Transverse colon (tissue), 4 donors: Measurements from ENCODE around the gene ESYT2. TPM values are rescaled to one million over a fixed set of nuclear protein-coding genes. Genes with fewer than 3 reads are reported as not detected.
"Not testable (repeated sequence)": the region's sequence is repeated elsewhere in the genome, so short reads cannot be mapped to it uniquely, and the experiment has no call there.

Experiments
- DNase-seq: peaks from one replicate; pipeline ENCODE4 v3.0.0-alpha.2; 2019
- H3K27ac ChIP-seq, 4 donors: fragments of 200-600 bp; sonication (generic); 2 replicates each; pipeline ENCODE4 v1.5.1; 2016 to 2018; ENCODE audit warnings: inconsistent platforms in 4 of 4
- H3K27me3 ChIP-seq: fragments of 200-600 bp; sonication (generic); 2 replicates; pipeline ENCODE4 v1.5.1; 2017; ENCODE audit warnings: inconsistent platforms
- H3K36me3 ChIP-seq, 4 donors: fragments of 200-600 bp; sonication (generic); 2 replicates each; pipeline ENCODE4 v1.5.1; 2017 to 2019; ENCODE audit warnings: inconsistent platforms in 4 of 4
- H3K4me1 ChIP-seq, 4 donors: fragments of 200-600 bp; sonication (generic); 2 replicates each; pipeline ENCODE4 v1.5.1; 2017 to 2020; ENCODE audit warnings: inconsistent platforms in 4 of 4
- H3K4me3 ChIP-seq, 4 donors: fragments of 200-600 bp; sonication (generic); 1 replicate in 1 of 4; 2 replicates in 3 of 4; pipeline versions ENCODE4 v1.5.1 to v1.6.1; 2017 to 2019; ENCODE audit warnings: inconsistent platforms in 4 of 4
- H3K9me3 ChIP-seq, 2 donors: fragments of 200-600 bp; sonication (generic); 2 replicates each; pipeline ENCODE4 v1.5.1; 2017 to 2019; ENCODE audit warnings: inconsistent platforms in 2 of 2
- CTCF ChIP-seq, 5 experiments: fragments of 200-600 bp in 3 of 5; fragments of 450-650 bp in 2 of 5; sonication (generic) in 3 of 5; IDR thresholded peaks; 1 replicate in 2 of 5; 2 replicates in 3 of 5; pipeline ENCODE4 v1.5.1; 2016 to 2017; ENCODE audit warnings: antibody characterized with exemption in 5 of 5, inconsistent platforms in 3 of 5, mild to moderate bottlenecking in 2 of 5, moderate library complexity in 1 of 5
- EP300 ChIP-seq: sonication (generic); formaldehyde crosslinking; IDR thresholded peaks from one replicate; pipeline ENCODE4 v1.6.1; 2017; ENCODE audit warnings: antibody characterized with exemption, low read depth
- POLR2A ChIP-seq: fragments of 450-650 bp; IDR thresholded peaks from one replicate; pipeline ENCODE4 v1.6.1; 2016; ENCODE audit warnings: antibody characterized with exemption, mild to moderate bottlenecking, moderate library complexity
- POLR2AphosphoS5 ChIP-seq, 3 donors: sonication (generic); formaldehyde crosslinking; IDR thresholded peaks; one replicate each; pipeline ENCODE4 v1.6.1; 2016; ENCODE audit warnings: antibody characterized with exemption in 3 of 3
- WGBS, 2 donors: methylation state at CpG; one replicate each; pipeline ENCODE4 v1.1.5; 2018; ENCODE audit warnings: low coverage in 1 of 2; 5-methylcytosine and 5-hydroxymethylcytosine counted together
- in situ Hi-C, 4 donors: fragments of 200-750 bp; cut with MboI; loops; one replicate each; pipeline versions ENCODE4 v1.15.0 to v1.15.1; 2017; ENCODE audit warnings: low sequenced_read_pairs in 3 of 4, low pct_ligation_motif_present in 1 of 4, low pct_unique_long_range_greater_than_20kb in 1 of 4
- intact Hi-C: fragments of 100-400 bp; cut with DNase I; formaldehyde crosslinking; loops from one replicate; pipeline ENCODE4 v1.15.1; 2023; ENCODE audit warnings: low total_unique reads
- total RNA-seq, 4 donors: library from RNA; depleted of rRNA; stranded (reverse); fragments of >200 nt; gene quantifications; one replicate each; pipeline ENCODE4 v1.1.0, GENCODE V29; 2016

ESYT2 gene
- total RNA-seq, 4 donors from 2014 or later = 78.6 to 113 (median 87.3) TPM

- DNase-seq = no peak
- H3K4me3 ChIP-seq = peak overlapping the region in 1 of 4 donors; percentile 2
- in situ Hi-C loops = no loop called here
- no peaks in the 10 kb centered on the region for H3K9me3 ChIP-seq
- no peaks in the 10 kb centered on the region for H3K36me3 ChIP-seq
- H3K27me3 ChIP-seq = no peaks in the 10 kb centered on the region
- WGBS, 2 donors = 74 to 80% methylated on average over 1 of the region's 1 CpG
- H3K4me1 ChIP-seq = peaks cover 8 to 19% (median 13%) of the 10 kb centered on the region in 4 donors
- TF ChIP-seq POLR2A = no peak
- intact Hi-C loops = no loop called here
- H3K27ac ChIP-seq = peak overlapping the region; percentile 31 to 55 (median 48)
These were observed 18.1 kb upstream of the ESYT2 start for GRCh38 chr7:158847451-158847866.

DNA sequence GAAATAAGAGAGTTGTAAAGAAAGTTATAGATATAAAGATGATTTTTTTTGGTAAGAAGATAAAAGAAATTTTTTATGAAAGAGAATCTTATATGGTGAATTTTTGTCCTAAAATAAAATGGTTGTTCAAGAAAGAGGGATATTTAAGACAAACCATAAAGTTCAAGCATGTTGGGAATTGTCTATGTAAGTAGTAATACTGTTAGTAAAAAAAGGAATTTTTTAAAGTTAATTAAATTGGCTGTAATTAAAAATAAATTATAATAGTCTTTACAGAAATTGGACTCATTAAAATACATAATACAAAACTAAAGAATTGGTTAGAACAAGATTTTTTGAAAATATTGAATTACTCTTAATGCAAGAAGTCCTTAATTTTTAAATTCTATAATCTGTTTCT lies 17.0 kb upstream of the ESYT2 start:
- no peak for DNase-seq
- Histone ChIP-seq H3K27me3 (no peaks in the 10 kb centered on the region), H3K36me3 (no peaks in the 10 kb centered on the region), H3K4me3 (no peak overlapping the region), H3K4me1 (peaks cover 8 to 18% (median 13%) of the 10 kb centered on the region in 4 donors), H3K9me3 (no peaks in the 10 kb centered on the region), H3K27ac (no peak overlapping the region)
- TF ChIP-seq EP300 = no peak
- no peak for TF ChIP-seq POLR2AphosphoS5 (IDR thresholded peaks at IDR 0.05)
- TF ChIP-seq CTCF (IDR thresholded peaks at IDR 0.05) = no peak
- TF ChIP-seq POLR2A = no peak
- intact Hi-C loops = no loop called here
- in situ Hi-C loops = no loop called here

GRCh38 chr7:158843771-158844170 lies 14.5 kb upstream of the ESYT2 start:
- TF ChIP-seq POLR2A (no peak), POLR2AphosphoS5 (IDR thresholded peaks at IDR 0.05) (no peak), EP300 (no peak), CTCF (IDR thresholded peaks at IDR 0.05) (no peak)
- peaks cover 0 to 4% (median 0%) of the 10 kb centered on the region in 4 donors for H3K4me1 ChIP-seq
- H3K27ac ChIP-seq = no peak overlapping the region
- H3K27me3 ChIP-seq = no peaks in the 10 kb centered on the region
- no peak for DNase-seq
- H3K36me3 ChIP-seq = no peaks in the 10 kb centered on the region
- 64 to 80% methylated on average over 4 of the region's 4 CpGs for WGBS, 2 donors
- H3K4me3 ChIP-seq = no peak overlapping the region
- intact Hi-C loops (no loop called here), in situ Hi-C loops (no loop called here)
- H3K9me3 ChIP-seq = no peaks in the 10 kb centered on the region

GRCh38 chr7:158842486-158842885 lies 13.2 kb upstream of the ESYT2 start:
- WGBS, 2 donors = 51 to 71% methylated on average over 3 to 4 of the region's 4 CpGs
- Histone ChIP-seq H3K36me3 (no peaks in the 10 kb centered on the region), H3K4me3 (no peak overlapping the region), H3K27me3 (no peaks in the 10 kb centered on the region), H3K9me3 (no peaks in the 10 kb centered on the region), H3K4me1 (no peaks in the 10 kb centered on the region), H3K27ac (no peak overlapping the region)
- intact Hi-C loops (no loop called here), in situ Hi-C loops (no loop called here)
- TF ChIP-seq EP300 = no peak
- TF ChIP-seq POLR2A = no peak
- no peak for TF ChIP-seq CTCF (IDR thresholded peaks at IDR 0.05)
- no peak for TF ChIP-seq POLR2AphosphoS5 (IDR thresholded peaks at IDR 0.05)
- DNase-seq = no peak

- no peaks in the 10 kb centered on the region for H3K9me3 ChIP-seq
- no peak overlapping the region for H3K4me3 ChIP-seq
- H3K27me3 ChIP-seq = no peaks in the 10 kb centered on the region
- DNase-seq = no peak
- TF ChIP-seq EP300 (no peak), POLR2A (no peak), CTCF (IDR thresholded peaks at IDR 0.05) (no peak), POLR2AphosphoS5 (IDR thresholded peaks at IDR 0.05) (no peak)
- no peak overlapping the region for H3K27ac ChIP-seq
- intact Hi-C loops = no loop called here
- in situ Hi-C loops = no loop called here
- no peaks in the 10 kb centered on the region for H3K4me1 ChIP-seq
- H3K36me3 ChIP-seq = no peaks in the 10 kb centered on the region
- whole genome bisulfite sequencing, 2 donors = 46 to 60% methylated on average over 6 to 8 of the region's 8 CpGs
These were observed 11.3 kb upstream of the ESYT2 start for GRCh38 chr7:158840604-158841003.

GRCh38 chr7:158839177-158839576 lies 9.9 kb upstream of the ESYT2 start:
- H3K27me3 ChIP-seq, H3K27ac ChIP-seq, DNase-seq, H3K9me3 ChIP-seq, H3K4me1 ChIP-seq, in situ Hi-C loops, H3K36me3 ChIP-seq, H3K4me3 ChIP-seq, intact Hi-C loops: not testable (repeated sequence)
- 80 to 95% methylated on average over 3 to 7 of the region's 8 CpGs for WGBS, 2 donors
